DMS79 treated with DMSO at 0.1 percent for 48 hours (cell line): ENCODE data around the gene DNAH1.

Experiments used
- DNase-seq: peaks from one replicate; lab custom pipeline; 2025; lab: John Stamatoyannopoulos, UW

DNAH1 gene

DNA sequence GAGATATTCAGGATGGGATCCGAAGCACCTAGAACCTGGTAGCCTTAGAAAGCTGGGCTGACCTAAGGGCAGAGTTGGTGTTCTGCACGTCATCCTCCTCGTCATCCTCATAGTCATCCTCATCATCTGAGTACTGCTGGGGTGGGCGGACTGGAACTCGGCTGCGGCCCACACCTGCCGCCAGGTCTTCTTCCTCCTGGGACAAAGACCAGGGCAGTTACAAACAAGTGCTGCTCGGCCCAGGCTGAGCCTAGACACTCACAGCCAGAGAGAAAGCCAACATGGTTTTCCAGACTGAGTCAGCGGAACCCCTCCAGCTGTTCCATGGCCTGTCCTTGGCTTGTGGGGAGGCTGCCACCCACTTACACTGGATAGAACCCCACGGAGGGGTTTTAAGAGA lies 88.3 kb downstream of the DNAH1 start:
- DNase-seq, result no peak

DNA sequence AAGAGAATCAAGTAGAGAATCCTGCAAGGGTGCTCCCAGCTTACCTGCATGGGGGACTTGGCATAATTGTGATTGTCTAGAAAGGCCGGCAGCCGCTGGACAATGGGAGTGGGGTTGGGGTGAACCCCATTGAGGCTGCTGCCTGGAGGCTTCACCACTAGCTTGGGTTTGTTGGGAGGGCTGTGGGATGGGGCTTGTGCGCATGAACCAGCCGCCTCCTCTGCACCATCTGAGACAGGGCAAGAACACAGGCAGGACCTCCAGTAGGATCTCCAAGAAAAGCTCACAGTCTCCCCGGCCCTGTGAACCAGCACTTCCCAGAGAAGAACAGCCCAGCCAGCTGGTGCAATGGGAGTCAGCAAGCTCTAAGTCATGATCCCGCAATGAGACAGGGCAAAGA lies 88.9 kb downstream of the DNAH1 start:
- DNase-seq, result no peak

DNA sequence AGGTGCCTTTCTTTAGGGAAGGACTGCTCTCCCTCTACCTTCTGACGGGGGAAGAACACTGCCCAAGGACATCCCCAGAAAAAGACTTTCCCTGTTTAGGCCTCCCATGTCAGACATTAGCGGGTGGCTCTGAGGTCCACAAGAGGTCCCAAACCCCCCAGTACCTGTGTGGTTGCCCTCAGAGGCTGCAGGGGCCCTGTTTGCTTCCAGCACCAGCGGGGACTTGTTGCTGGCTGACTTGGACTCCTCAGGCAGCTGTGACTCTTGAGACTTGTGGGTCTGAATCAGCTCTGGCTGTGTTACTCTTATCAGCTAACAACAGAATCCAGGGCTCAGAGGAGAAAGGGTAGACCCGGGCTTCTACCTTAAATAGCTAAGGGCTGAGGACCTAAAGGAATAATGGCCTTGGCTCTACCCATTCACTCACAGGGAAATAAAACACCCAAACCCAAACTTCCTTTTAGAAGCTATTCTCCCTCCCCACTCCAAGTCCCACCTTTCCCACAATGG lies 89.5 kb downstream of the DNAH1 start:
- no peak for DNase-seq

DNA sequence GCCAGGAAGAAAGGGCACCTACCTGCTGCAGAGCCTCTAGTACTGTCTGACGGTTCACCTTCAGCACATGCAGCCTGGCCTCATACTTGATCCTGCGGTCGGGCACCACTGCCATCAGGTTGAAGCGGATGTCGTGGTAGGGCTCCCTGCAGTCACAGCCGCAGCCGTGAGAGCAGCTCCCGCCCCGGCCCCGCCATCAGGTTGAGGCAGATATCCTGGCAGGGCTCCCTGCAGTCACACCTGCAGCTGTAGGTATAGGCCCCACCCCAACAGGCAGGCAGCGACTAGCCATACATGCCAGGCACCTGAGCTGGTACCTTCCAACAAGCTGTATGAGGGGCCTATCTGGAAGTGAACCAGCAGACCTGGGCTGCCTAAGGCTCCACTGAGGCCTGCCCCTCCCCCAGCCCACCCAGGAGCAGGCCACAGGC lies 90.1 kb downstream of the DNAH1 start:
- DNase-seq, result no peak

DNA sequence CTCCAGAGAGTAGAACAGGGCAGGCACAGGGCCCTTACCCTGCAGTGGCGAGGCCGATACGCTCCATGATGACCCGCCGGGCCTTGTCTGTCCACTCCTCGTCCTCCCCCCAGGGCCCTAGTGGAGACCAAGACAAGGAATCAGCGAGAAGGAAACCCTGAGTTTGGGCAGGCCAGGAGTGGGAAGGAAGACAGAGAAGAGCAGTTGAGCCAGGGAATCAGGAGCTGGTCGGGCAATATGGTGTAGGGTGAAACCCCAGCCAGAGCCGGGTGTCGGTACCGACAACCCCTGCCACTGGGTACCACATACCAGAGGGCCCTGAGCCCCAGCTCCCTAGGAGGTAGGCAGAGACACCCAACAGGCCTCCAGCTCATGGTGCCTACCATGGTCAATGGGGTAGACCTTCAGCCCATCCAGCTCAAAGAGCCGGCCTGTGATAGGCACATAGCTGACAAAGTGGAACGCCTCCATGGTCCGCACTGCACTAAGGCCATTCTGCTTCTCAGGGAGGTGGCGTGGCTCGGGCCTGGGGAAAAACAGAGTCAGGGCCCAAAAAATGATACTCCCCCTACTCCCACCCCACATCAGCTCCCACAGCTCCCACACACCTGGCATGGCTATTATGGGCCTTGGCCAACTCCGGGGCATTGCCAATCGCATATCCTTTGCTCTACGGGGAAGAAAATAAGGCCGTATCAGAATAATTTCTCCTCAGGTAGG lies 90.8 kb downstream of the DNAH1 start:
- DNase-seq, result no peak

DNA sequence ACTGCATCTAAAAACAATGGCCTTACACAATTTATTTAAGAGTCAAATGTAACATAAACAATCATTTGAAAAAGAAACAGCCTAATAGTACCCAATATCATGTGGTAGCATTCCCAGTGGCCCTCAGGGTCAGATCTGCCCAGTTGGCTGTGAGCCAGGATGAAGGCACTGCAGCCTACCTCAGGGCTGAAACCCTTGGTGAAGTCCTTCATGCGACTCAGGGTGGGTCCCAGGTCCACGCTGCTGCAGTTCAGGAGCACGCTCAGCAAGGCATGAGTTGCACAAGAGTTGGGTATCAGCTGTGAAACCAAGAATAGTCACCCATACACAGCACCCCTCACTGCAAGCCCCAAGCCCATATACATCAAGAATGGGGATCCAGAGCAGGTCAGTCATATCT lies 91.7 kb downstream of the DNAH1 start:
- no peak for DNase-seq

DNA sequence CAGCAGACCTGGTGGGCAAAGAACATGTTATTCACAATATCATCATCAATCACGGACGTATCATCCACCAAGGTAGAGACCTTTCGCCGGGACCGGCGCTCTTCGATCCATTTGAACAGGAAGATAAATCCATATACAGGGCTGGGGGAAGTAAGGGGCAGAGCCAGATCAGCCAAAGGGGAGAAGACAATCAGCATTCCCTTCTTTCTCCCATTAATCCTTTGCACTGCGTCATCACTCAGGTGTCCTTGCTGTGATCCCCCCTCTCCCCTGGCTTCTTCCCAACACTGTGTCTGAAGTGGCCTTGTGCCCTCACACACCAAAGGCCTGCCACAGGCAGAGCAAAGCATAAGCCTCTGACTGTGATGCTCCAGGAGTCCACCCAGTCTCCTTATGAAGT lies 92.3 kb downstream of the DNAH1 start:
- DNase-seq, result no peak

DNA sequence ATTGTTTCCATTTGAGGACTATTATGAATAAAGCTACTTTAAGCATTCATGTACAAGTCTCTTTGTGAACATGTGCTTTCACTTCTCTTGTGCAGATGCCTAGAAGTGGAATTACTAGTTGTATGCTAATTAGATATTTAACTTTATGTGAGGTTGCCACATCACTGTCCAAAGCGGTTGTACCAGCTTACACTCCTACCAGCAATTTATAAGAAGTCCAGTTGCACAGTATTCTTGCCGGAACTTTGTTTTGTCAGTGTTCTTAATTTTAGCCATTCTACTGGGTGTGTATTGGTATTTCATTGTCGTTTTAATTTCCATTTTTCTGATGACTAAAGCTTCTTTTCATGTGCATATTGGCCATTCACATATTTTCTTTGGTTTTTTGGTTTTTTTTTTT lies 99.7 kb downstream of the DNAH1 start:
- no peak for DNase-seq

DNA sequence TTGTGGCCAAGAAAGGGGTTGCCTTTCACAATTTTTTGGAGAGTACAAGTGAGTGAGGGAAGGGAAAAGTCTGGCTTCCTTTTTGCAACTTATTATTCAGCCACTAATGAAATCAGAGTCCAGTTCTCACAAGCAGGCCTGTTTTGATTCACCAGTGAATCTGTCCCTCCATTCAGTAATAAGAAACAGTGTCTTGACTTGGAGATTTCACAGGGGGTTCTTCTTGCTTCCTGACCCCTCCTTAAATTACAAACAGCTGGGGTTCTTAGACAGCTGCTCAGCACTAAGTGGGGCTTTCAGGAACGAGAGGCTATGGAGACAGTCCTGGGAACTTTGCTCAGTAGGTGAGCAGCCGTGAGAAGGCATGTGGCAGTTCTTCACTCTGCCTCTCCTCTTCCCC lies 104.3 kb downstream of the DNAH1 start:
- DNase-seq, result no peak

DNA sequence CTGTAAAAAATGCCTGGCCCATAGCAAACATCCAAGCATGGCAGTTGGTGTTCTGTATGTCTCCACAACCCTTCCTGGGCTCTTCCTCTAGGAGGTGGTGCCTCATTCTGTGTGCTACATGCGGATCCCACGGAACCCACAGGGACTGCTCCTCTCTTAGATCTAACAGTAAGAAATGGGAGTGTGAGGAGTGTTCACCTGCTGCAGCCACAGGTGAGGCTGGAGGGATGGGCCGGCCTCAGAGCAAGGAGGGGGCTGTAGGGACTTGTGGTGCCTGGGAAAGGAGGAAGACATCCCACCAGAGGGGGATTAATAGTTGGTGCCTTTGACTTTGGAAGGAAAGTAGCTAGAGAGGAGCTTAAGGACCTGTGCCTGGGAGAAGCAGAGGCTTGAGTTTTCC lies 106.5 kb downstream of the DNAH1 start:
- DNase-seq, result no peak

DNA sequence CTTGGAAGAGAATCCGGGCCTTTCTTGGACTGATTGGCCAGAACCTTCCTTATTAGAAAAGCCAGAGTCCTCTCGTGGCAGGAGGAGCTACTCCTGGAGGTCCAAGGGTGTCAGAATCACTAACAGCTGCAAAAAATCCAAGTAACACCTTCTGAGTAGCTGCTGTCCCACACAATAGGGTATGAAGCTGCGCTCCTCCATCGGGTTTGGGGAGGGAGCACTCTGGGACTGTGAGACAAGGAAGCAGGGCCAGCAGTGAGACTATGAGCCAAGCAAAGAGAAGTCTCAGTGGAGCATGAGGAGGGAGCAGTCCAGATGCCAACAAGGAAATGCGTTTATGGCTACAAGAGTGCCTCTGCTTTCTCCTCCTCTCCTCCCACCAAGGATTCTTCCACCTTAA lies 107.1 kb downstream of the DNAH1 start:
- no peak for DNase-seq

DNA sequence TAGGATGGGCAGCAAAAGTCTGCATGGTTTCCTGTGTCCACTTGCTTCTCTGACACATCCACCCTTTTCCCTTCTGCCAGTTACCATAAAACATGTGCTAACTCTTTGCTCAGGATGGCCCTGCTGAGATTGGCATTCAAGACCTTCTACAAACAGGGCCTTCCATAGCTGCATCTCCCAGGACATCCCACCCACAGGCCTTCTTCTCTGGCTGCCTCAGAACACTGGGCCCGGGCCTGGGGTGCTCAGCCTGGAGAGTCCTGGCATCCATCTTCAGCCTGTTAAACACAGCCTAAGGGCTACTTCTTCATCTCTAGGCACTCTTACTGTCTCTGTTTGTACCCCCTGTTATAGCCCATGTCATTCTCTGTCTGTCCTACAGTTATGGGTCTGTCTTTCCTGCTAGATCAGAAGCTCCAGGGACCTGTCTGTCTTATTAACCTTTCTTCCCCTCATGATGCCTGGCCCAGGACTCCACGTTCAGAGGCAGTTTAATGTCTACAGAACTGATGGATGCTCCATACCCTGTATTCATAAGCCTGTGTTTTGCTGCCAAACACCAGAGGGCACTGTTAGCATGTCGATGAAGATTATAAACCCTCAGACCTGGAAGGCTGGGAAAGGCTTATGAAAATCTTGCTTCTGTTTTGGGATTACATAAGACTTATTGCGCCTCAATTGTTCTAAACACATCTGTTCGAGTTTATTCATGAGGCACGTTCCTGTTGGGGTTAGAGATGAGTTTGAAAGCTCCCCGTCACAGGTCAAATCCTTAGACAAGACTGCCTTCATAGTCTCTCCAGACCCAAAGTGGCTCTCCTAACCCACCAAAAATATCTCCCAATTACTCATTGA lies 112.3 kb downstream of the DNAH1 start:
- DNase-seq, result peak; percentile 30

DNA sequence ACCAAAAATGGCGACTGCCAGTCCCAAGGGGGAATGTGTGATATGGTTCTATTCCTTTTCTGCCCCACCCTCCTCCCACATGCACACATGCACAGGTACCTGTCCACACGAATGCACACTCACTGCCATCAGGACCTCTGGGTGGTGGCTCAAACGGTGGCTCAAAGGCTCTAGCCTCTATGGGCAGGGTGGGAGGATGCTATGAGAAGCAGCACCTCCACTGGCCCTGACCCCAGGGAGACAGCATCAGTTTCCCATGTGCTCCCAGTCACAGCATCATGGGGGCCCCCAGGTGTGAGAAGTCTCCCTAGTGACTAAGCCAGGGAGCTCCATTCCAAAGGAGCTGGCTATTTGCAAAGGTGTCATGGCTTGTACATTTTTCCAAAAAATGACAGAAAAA lies 112.9 kb downstream of the DNAH1 start:
- DNase-seq, result no peak

DNA sequence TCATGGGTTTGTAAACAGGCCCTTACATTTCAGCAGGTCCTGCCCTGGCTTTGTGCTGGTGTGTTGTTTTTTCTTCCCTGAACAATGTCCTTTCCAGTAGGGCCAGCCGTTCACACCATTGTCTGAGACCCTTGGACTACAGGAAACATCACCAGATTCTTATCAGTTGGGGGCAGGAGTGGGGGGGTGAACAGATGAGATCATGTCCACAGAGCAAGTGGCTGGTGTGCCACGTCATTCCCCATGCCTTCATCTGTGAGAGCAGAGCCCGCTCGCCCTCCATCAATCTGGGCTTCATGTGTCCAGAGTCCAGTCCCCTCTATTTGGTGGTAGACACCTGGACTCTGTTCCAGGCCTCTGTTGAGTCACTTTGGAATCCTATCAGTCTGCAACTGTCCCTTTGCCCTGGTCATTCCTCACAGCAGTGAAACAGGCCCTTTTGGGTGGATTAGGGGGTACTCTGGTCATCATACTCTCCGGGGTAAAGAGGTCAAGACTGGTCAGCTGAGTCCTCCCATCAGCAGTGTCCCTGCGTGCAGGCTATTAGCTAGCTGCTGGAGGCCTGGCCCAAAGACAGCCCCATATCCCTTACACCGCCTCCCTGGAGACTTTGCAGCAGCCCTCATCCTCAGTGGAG lies 113.8 kb downstream of the DNAH1 start:
- DNase-seq, result no peak

DNA sequence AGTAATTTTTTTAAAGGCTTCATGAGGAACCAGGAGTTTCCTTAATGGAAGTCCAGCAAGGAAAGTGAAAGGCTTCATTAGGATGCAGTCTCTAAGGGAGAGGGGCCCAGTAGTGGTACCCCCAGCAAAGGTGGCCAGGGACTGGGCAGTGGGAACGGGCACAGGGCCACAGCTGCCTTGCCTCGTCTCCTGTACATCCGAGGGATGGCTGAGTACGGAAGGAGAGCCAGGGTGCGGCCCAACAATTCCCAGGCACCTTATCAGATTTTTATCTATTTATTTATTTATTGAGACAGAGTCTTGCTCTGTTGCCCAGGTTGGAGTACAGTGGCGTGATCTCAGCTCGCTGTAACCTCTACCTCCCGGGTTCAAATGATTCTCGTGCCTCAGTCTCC lies 114.3 kb downstream of the DNAH1 start:
- no peak for DNase-seq

DNA sequence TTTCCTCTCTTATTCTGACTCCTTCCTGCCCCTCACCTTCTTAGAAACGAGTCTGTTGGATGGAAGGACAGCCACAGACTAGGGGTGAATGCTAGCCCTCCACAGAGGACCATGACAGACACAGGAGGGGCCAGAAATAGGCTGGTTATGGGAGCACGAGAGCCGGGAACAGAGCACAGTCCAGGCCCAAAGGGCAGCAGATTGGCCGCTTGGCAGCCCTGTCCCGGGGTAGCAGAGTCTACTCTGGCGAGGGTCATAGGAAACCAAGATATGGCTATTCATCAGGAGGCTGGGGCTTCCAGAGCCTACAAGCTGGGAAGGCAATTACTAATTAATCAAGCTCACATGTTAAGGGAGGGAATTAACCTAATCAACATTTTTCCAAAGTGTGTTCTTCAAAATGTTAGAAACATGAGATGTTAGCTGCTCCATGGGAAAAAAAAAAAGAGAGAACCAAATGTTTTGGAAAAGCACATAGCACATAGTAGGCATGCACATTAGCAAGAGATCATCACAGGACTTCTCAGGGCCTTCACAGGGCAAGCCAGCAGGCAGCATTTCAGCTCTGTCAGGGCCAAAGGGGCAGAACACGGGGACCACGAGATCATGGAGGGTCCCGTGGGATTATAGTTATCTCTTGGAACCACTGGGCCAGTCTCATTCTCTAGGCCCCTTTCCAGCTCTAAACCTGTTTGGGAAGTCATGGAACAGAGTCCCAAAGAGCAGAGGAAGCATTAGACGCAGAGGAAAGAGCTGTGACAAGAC lies 115.5 kb downstream of the DNAH1 start:
- DNase-seq, result no peak

DNA sequence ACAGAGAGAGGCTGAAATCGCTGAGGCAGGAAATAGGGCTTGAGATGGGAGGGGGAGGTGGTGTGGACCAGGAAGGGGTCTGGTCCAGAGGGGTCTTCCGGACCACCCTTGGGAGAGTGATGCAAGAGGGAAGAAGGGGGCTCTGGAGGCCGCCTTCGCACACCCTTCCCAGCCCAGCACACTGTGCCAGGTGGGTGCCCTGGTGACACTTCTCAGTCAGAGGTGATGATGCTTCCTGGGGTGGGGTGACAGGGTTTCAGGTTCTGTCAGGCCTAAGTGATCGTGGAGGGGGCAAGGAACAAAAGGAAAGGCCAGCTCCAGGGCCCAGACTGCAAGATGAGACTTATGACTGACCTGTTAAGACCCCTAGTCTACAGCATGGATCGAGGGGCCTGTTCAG lies 116.1 kb downstream of the DNAH1 start:
- DNase-seq, result no peak

DNA sequence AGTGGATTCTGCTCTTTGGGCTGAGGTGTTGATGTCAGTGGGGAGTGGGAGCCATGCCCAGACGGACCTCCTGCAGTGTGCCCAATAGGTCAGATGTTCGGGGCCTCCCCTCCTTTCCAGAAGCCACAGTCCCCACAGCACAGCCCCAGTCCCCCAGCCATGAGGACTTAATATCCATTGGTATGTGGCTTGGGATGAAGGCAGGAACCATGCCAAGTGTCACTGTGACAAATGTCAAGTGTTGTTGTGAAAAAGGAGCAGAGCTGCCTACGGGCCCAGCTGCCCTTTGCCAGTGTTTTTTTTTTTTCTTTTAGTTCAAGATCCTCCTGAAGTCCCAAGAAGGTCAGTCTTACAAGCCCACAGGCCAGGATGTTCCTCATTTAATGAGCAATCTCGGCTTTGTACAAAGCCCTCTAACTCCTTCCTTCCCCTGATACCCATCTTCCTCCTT lies 116.6 kb downstream of the DNAH1 start:
- DNase-seq, result no peak

DNA sequence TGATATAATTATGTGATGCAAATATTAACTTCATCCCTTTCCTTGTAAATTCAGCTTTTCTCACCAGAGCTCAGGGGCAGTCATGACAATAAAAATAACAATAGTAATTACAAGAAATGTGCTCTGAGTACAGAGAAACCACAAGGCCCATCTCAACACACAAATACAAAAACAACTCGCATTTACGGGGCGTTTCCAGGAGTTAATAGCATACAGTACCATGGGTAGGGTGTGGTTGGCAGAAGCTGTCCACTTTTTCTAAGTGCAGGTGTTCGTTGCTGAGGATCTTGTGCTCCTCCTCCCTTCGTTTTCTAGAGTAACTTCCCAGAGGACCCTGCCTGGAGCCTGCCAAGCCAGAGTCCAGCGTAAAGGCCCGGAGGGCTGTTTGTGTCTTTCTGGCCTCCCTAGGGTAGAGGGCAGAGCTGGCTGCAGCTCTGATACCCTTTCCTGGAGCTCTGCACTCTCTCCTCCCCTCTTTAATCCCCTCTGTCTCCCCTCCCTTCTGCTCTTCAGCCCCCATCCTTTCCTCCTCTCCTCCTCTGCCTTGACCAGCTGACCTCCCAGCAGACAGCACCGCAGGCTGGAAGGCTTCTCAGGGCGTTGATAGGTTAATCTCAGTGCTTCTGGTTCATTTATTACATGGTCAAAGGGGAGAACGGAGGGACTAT lies 117.3 kb downstream of the DNAH1 start:
- no peak for DNase-seq

DNA sequence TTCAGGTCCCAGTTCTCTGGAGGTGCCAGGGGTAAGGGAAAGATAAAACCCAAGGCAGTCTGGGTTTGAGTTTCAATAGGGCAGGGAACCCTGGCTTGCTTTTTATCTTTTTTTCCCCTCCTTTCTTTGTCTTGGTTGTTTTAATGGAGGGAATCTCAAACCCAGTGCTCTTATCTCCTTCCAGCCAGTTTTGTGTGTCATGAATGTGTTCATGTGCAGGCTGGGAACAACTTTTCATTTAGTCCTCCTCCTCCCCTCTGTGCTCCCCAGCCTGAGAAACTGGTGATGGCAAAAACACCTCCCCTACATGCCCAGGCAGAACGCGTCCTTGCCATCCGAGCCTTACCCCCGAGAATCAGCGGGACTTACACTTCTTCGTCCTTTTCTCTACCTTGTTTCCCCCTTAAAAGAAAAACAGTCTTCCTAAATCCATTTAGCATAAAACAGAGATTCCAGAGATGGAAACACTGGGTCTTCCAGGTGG lies 117.9 kb downstream of the DNAH1 start:
- DNase-seq, result no peak

DNA sequence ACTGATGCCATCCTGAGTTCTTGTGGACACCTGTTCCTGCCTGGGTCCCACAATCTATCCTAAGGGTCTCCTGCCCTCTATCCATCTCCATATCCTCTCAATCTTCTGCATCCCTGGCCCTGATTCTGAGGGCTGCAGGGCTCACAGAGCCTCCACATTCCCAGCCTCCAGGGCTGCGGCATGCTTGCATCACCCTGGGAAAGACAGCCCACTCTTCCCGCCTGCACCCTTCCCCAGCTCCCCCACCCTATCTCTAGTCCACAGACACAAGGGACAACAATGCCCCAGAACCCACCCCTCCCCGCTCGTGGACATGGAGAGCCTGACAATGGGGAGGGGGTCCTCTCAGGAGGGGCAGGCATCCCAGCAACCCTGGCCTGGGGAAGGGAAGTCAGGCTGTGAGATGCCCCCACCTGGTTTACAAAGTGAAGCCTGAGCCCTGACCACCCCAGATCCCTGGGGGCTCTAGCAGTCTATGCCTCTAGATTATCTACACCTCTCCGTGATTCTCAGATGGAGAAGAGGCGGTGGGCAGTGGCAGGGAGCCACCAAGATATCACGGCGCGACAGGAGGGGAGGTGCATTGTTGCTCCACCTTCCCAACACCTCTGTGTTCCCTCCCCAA lies 118.5 kb downstream of the DNAH1 start:
- DNase-seq, result no peak
